GM18858 (cell line): ENCODE measurements around the gene MAML1.
"Not testable (repeated sequence)": the region's sequence is repeated elsewhere in the genome, so short reads cannot be mapped to it uniquely, and the experiment has no call there.

ENCODE experiments used
- ATAC-seq: cut with Tn5 transposase; IDR thresholded peaks from one replicate; pipeline ENCODE4 v1.9.1; 2021; ENCODE audit not compliant: unreplicated experiment

MAML1 gene, protein sequence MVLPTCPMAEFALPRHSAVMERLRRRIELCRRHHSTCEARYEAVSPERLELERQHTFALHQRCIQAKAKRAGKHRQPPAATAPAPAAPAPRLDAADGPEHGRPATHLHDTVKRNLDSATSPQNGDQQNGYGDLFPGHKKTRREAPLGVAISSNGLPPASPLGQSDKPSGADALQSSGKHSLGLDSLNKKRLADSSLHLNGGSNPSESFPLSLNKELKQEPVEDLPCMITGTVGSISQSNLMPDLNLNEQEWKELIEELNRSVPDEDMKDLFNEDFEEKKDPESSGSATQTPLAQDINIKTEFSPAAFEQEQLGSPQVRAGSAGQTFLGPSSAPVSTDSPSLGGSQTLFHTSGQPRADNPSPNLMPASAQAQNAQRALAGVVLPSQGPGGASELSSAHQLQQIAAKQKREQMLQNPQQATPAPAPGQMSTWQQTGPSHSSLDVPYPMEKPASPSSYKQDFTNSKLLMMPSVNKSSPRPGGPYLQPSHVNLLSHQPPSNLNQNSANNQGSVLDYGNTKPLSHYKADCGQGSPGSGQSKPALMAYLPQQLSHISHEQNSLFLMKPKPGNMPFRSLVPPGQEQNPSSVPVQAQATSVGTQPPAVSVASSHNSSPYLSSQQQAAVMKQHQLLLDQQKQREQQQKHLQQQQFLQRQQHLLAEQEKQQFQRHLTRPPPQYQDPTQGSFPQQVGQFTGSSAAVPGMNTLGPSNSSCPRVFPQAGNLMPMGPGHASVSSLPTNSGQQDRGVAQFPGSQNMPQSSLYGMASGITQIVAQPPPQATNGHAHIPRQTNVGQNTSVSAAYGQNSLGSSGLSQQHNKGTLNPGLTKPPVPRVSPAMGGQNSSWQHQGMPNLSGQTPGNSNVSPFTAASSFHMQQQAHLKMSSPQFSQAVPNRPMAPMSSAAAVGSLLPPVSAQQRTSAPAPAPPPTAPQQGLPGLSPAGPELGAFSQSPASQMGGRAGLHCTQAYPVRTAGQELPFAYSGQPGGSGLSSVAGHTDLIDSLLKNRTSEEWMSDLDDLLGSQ

DNA sequence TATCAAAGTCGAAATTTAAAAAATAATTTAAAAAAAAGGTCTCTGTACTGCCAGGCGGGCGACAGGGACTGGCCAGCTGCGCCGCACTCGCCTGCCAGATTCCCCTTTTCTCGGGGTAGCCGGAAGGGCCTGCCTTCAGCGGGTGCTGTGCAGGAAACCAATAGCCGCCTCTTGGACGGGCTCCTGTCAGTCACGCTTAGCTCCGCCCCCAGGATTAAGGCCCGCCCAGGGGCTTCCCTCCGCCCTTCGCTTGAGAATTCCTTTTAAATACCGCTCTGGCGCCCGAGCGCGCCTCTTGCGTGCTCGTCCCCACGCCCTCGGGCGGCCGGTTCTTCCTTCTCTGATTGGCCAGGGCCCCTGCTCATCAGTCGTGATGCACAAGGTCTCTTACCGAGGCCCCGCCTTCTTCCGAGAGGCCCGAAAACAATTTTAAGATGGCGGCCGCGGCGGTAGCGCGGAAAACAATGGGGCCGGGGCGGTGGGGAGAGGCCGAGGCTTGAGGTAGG lies at the start of gene MAML1:
Gene MAML1 (plus strand): TSS at position 411 of the 506 bp plus-strand sequence. CDS start 291 bp downstream, outside the sequence.
- ATAC-seq, result peak; percentile 92

DNA sequence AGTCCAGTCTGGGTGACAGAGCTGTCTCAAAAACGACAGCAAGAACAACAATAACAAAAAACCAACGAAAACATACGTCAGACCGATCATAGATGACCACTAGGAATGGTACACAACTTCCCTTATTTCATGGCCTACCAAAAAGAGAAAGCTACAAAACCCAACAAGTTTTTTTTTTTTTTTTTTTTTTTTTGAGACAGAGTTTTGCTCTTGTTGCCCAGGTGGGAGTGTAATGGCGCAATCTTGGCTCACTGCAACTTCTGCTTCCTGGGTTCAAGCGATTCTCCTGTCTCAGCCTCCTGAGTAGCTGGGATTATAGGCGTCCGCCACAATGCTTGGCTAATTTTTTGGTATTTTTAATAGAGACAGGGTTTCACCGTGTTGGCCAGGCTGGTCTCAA lies 43.4 kb upstream of the MAML1 start:
- not testable (repeated sequence) for ATAC-seq

DNA sequence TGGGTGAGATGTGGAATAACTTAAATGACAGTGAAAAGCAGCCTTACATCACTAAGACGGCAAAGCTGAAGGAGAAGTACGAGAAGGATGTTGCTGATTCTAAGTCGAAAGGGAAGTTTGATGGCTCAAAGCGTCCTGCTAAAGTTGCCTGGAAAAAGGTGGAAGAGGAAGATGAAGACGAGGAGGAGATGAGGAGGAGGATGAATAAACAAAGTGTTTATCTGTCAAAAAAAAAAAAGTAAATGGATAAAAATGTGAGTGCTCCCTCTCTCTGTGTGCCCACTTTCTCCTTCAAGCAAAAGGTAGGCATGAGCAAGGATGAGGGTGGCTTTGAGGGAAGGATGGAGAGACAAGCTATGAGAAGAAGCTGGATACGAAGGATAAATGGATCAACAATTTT lies 38.1 kb upstream of the MAML1 start:
- no peak for ATAC-seq

DNA sequence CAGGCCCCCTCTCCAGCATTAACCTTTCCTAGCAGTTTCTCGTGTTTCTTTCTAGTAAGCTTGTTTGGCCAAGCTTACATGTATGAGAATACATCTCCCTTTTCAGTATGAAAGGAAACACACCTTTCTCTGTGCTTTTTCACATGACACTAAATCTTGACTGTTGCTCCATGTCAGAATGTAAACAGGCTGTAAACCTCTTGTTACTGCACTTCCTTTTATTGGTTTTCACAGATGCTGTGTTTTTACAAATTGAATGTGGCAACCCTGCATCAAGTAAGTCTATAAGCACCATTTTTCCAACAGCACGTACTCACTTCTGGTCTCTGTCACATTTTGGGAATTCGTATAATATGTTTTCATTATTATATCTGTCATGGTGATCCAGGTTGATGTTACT lies 36.0 kb upstream of the MAML1 start:
- no peak for ATAC-seq

DNA sequence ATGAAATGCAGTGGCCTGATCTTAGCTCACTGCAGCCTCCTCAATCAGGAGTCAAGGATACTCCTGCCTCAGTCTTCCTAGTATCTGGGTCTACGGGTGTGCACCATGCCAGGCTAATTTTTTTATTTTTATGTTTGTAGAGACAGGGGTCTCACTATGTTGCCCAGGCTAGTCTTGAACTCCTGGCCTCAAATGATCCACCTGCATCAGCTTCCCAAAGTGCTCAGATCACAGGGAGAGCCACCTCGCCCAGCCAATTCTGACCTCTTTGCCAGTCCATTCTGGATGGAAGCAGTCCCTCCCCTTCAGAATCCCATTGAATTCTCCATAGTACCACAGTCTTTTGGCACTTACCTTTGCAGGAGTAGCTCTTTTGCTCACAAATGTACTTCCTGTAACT lies 35.5 kb upstream of the MAML1 start:
- ATAC-seq, result no peak

DNA sequence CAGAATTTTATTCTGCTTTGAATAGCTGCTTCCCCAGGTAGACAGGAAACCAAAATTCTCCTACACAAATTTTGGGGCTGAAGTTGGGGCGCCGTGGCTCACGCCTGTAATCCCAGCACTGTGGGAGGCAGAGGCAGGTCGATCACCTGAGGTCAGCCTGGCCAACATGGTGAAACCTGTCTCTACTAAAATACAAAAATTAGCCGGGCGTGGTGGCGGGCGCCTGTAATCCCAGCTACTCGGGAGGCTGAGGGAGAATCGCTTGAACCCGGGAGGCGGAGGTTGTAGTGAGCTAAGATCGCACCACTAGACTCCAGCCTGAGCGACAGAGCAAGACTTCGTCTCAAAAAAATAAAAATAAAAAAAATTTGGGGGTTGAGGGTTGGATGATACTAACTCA lies 35.1 kb upstream of the MAML1 start:
- not testable (repeated sequence) for ATAC-seq

DNA sequence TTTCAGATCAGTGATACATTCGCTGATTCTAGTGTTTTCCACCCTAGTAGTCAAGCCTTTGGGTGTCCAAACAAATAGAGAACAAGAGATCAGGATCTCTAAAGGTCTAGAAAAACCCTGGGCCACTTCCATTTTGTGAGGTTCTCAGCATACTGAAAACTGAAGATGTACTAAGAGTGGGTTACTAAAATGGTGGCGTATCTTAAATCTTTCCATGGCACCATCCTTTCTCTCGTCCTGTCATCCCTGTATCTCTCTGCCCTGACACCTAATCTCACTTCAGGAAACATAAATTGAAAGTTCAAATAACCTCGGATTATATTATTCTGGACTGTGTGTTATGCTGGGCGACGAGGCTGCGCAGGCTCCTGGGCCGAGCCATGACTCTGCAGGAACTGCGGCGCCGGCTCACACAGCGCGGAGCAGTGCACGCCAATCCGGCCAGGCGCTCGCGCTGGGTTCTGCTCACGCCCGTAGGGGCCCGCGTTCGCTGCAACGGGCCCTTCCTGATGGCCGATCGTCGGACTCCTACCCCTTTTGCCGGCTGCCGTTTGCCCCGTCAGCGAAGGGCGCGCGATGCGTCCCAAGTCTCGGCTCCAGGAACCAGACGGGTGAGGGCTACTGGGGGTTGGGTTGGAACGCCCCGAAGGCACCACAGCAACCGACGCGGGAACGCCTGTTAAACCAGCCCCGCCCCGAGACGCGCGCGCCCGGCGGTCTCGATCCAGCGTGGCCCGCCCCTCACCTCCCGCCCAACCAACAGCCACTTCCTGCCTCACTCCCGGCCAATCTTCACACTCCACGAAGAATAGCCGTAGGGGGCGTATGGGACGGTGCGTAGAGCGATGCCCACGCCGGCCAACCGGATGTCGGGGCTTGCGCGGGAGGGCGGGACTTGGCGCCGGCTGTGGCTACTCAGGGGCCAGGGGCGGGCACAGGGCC lies 34.4 kb upstream of the MAML1 start:
- peak; percentile 75 for ATAC-seq

DNA sequence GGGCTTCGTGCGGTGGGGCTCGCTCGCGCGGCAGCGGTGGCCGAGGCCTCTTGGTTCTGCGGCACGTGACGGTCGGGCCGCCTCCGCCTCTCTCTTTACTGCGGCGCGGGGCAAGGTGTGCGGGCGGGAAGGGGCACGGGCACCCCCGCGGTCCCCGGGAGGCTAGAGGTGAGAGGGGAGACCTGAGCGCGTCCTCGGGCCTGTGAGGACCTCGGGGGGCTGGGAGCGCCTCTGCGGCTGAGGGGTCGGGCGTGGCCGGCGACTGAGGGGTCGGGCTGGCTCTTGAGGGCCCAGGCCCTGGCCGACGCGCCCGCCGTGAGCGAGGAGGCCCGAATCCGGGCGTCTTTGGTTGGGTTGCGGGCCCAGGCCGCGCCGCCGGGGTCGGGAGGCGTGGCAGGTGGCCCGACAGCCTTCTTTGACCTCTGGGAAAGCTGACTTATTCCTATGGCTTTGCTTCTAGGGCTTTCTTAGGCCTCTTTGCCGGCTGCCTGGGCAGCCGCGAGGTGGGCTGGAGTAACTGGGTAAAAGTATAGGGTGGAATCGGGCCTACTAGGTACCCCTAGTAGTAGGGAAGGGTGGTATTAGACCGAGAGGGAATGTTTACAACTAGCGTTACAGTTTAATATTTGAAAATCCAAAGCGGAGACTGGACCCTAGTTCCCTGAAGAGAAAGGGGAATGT lies 33.5 kb upstream of the MAML1 start, which contains the start of gene CANX:
Gene CANX (plus strand): TSS at position 33 of the 681 bp plus-strand sequence. CDS start 6,715 bp downstream, outside the sequence.
- ATAC-seq, result peak; percentile 1

DNA sequence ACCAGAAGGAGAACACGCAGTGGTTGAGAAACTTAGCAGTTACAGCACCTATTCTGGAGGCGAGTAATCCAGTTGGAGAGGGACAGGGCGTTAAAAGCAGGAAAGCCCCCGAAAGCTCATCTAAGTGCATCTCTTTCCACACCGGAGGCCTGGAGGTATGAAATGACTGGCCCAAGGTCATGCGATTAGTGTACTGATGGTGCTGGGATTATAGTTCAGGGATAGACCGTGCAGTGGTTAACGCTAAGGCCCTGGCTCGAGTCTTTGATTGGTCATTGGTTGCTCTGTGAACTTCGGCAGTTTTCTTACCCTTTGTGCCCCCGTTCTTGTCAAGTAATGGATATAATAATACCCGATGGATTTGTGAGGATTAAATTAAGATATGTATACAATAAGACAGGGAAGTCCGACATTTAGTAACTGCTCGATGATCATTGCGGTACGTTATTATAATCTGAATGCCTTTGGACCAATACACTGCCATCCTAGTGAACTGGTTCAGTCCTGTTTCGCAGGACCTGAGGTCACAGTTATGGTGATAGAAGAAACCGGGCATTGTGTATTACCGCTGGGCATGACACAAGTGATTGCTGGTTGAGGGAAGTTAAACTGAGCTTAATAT lies 32.9 kb upstream of the MAML1 start:
- no peak for ATAC-seq

DNA sequence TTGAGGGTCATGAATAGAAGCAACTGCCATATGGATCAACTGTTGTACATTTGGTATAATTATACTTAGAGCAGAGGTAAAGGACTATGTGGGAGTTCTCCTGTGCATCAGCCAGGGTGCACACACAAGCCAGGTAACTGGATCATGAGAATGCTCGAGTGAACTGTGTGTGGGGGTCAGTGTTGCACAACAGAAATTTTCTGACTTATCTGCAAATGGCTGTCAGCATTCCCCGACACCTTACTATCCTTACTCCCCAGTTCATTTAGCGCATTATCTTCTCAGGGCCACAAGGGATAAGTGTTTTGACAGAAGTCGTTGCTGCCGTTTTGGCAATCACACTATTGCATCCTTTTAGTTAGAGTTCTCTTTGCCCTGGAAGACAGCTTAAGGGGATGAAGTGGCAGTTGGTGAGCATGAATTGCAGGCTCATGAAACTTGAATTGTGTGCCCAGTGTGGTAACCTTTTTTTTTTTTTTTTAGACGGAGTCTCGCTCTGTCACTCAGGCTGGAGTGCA lies 32.2 kb upstream of the MAML1 start:
- no peak for ATAC-seq

DNA sequence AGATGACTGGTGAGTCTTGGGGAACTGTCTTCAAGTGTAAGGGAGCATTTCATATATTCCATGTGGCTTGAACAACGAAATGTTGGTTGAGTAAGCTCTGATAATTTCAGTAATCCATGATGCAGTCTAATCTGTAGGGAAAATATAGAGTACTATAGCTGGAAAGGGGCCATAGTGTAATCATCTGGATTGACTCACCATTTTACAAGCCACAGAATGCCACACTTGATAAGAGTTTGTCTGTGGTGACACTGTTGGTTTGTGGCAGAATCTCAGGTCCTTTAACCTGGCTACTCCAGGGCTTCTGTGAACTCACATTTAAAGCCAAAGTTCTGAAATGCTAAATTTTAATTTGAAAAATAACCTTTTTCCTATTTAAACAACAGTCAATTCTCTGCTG lies 16.3 kb upstream of the MAML1 start:
- ATAC-seq, result no peak

DNA sequence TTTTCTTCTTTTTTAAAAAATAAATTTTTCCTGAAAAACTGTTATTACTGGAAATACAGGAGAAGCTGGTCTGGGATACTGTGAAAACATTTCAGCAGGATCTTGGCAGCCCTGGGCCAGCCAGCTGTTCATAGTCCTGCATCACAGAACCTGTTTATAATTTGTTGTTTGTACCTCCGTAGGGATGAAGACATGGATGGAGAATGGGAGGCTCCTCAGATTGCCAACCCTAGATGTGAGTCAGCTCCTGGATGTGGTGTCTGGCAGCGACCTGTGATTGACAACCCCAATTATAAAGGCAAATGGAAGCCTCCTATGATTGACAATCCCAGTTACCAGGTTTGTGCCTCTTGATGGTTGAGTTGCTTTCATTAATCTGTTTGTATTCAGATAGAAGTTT lies 12.4 kb upstream of the MAML1 start:
- ATAC-seq, result no peak

DNA sequence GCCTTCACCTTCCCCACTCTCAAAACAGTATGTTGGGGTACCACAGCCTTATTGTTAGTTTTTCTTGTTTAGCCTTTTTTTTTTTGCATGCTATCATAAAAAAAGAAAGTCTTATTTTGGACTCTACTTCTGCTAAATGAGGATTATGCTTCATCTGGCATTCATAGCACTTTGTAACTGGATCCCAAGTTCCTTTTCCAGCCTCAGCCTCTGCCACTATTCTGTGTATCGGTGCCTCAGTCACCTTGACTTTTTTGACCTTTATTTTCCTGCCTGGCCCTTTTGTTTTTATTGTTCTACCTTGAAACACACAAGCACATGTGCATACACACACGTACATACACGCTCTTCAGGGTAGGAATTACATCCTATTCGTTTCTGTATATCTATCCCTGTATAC lies 8.5 kb upstream of the MAML1 start:
- ATAC-seq, result no peak

DNA sequence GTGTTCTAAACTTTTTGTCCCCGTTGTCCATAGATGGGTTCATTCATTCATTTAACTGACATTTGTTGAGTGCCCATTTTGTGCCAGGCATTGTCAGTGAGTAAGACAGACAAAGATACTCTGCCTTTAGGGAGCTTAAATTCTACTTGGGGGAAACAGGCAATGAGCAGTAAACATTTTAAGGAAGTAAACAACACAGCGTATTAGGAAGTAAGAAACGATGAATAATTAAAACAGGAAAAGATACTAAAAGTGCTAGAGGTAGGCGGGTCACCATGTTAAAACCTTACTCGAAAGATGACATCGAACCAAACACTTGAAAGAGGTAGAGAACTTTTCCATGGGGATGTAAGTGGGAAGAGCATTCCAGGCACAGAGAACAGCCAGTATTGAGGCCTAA lies 5.5 kb upstream of the MAML1 start:
- no peak for ATAC-seq

DNA sequence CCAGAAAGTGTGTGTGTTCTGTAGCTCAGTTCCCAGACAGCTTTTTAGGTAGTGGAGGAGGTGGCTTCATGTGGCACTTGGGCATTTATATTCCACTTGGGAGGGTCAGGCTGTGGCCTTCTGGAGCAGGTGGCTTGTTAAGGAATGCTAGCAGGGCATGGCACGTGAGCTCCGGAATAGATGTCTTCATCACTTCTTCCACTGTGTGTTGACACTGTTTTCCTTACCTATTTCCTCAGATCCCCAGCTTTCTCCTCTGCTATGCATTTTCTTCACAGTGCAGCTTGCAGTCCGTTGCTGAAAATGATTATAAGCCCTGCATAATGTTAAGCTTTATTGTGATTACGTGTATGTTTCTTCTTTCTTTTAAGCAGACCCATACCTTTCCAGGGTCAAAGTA lies 3.3 kb upstream of the MAML1 start:
- ATAC-seq, result no peak

DNA sequence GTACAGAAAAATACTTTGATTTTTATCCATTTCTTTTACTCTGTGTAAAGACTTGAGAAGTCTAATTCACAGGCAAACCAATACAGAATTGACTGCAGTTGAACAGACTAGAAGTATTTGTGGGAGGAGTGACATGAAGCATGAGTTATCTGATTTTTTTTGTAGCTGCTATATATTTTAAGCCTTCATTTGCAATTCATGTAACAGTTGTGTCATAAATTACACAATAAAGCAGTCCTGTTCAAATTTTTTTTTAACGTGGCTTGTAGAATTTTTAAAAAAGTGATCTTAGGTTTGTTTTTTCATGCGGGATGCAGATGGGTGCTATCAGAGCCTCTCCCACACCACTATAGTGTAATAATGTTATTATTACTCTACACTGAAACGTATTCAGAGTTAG lies 2.9 kb upstream of the MAML1 start:
- no peak for ATAC-seq

DNA sequence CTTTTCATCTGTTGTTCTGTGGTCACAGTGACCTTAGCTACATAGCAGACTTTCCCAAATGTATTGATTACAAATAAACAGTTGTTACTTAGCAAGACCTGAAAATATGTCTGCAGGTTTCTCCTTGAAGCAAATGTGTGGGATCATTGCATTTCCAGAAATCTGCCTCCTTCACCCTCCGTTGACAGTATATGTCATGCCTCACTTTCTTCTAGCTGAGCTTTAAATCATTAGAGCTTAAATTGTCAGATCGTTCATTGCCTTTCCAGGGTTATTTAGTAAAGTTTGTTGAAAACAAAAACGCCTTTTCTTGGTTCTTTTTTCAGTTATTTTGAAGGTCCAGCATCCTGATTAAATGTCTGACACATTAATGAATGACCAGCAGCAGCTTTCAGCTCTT lies 2.3 kb upstream of the MAML1 start:
- no peak for ATAC-seq

DNA sequence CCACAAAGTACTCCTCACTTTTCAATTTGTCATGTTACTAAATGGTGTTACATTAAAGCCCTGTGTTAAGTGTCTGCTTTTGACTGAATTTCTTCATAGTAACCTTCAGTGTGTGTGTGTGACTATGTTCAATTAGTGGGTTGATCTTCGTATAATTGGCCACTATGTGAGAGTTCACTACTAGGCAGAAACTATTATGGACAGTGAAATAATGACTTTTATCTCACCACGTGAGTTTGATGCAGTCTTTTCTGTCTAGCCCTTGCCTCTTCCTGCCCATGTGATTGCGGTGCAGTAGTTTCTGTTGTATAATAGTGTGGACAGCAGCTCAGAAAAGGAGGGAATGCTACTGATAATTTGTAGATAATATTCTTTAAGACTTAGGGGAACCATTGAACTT lies 1.8 kb upstream of the MAML1 start:
- no peak for ATAC-seq

DNA sequence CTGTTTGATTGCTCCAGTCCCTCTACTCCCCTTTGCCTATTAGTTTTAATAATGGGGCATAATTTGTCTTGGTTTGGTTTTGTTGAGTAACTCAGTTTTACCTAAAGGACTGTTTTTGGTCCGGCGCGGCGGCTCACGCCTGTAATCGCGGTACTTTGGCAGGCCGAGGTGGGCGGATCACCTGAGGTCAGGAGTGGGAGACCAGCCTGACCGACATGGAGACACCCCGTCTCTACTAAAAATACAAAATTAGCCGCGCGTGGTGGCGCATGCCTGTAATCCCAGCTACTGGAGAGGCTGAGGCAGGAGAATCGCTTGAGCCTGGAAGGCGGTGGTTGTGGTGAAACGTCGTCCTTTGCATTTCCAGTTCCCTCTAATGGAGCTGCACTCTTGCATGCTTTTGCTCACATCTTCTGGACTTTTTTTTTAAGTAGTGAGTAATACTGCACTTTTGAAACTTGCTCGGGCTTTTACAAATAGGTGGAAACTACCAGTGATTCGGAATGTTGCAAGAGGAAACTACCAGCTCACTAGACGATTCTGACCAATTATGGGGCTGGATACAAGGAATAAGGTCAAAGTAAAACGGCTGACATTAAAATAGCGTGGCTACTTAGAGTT lies 721 bp upstream of the MAML1 start:
- ATAC-seq, result peak; percentile 3
